Muscle layer of duodenum (tissue), 2 donors: Measurements from ENCODE around the gene NHSL1.

ENCODE experiments used
- H3K27ac ChIP-seq: one replicate; pipeline ENCODE4 v1.7.0; 2013; ENCODE audit warnings: mild to moderate bottlenecking, low read length
- H3K27me3 ChIP-seq: one replicate; pipeline ENCODE4 v1.7.0; 2013; ENCODE audit warnings: low read depth, mild to moderate bottlenecking, control low read depth, low read length
- H3K36me3 ChIP-seq, 2 donors: one replicate each; pipeline ENCODE4 v1.7.0; 2013; ENCODE audit warnings: low read length in 2 of 2, control low read depth in 1 of 2, mild to moderate bottlenecking in 1 of 2; ENCODE audit not compliant: insufficient read depth in 2 of 2, control insufficient read depth in 1 of 2
- H3K4me1 ChIP-seq, 2 donors: one replicate each; pipeline ENCODE4 v1.7.0; 2013; ENCODE audit warnings: low read length in 2 of 2, mild to moderate bottlenecking in 2 of 2, control low read depth in 1 of 2, moderate library complexity in 1 of 2; ENCODE audit not compliant: insufficient read depth in 2 of 2, control insufficient read depth in 1 of 2
- H3K4me3 ChIP-seq, 2 donors: one replicate each; pipeline ENCODE4 v1.7.0; 2013; ENCODE audit warnings: low read length in 2 of 2, low read depth in 1 of 2, mild to moderate bottlenecking in 1 of 2
- H3K9me3 ChIP-seq, 2 donors: one replicate each; pipeline ENCODE4 v1.7.0; 2013; ENCODE audit warnings: low read length in 2 of 2, control low read depth in 1 of 2, mild to moderate bottlenecking in 1 of 2; ENCODE audit not compliant: control insufficient read depth in 1 of 2
- donor health status: healthy.

Gene NHSL1

GRCh38 chr6:138393871-138394783 is 105.2 kb downstream of the NHSL1 start:
- Histone ChIP-seq H3K4me1 (no peaks in the 10 kb centered on the region), H3K27me3 (no peaks in the 10 kb centered on the region), H3K27ac (no peak overlapping the region), H3K36me3 (no peaks in the 10 kb centered on the region), H3K9me3 (no peaks in the 10 kb centered on the region), H3K4me3 (no peak overlapping the region)

DNA sequence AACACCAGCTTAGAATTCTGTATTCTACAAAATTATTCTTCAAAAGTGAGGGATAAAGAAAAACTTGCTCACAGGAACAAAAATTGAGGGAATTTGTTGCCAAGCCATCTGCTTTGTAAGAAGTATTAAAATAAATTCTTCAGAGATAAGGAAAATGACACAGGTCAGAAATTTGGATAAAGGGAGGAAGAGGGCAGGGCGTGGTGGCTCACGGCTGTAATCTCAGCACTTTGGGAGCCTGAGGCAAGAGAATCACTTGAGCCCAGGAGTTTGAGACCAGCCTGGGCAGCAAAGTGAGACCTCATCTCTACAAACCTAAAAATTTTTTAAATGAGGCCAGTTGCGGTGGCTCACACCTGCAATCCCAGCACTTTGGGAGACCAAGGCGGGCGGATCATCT is 109.7 kb downstream of the NHSL1 start:
- H3K27me3 ChIP-seq: no peaks in the 10 kb centered on the region
- H3K36me3 ChIP-seq: no peaks in the 10 kb centered on the region
- no peaks in the 10 kb centered on the region for H3K4me1 ChIP-seq
- H3K4me3 ChIP-seq: no peak overlapping the region
- H3K27ac ChIP-seq: no peak overlapping the region
- no peaks in the 10 kb centered on the region for H3K9me3 ChIP-seq

DNA sequence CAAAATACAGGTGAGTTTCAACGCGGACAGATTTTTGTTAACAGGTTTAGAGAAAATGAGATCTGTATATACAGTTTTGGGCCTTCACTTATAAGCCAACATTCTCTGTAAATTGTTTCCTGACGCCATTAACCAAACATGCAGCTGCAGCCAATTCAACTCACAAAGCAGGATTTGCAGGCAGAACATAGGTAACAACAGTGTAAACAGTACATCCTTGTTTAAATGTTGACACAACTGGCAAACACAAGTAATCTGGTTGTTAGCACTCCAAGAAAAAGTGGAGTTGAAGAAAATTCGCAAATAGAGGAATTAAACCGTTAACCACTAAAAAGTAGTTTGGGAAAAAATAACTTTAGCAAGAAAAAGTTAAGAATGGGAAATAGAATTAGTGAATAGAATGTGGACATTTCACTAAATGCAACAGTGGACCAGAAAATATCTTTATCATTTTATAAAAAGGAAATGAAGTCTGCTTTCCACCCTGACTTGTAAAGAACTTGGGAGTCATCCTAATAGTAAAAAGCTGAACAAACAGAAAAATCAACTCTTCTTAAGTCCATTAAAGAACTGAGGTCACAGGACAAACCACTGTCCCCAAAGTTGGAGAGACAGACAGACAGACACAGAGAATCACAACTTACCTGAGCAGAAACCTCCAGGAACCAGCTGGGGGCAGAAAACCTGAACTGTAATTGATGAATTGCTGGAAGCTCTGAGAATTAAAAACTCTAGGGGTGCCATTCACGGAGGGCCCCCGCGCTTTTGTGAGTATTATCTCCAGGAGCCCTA is 111.5 kb downstream of the NHSL1 start:
- Histone ChIP-seq H3K36me3 (no peaks in the 10 kb centered on the region), H3K27ac (no peak overlapping the region), H3K27me3 (no peaks in the 10 kb centered on the region), H3K4me3 (no peak overlapping the region), H3K9me3 (no peaks in the 10 kb centered on the region), H3K4me1 (no peaks in the 10 kb centered on the region)

GRCh38 chr6:138386897-138387296 is 112.4 kb downstream of the NHSL1 start:
- no peaks in the 10 kb centered on the region for H3K27me3 ChIP-seq
- no peak overlapping the region for H3K27ac ChIP-seq
- H3K4me1 ChIP-seq: no peaks in the 10 kb centered on the region
- H3K36me3 ChIP-seq: no peaks in the 10 kb centered on the region
- H3K4me3 ChIP-seq: no peak overlapping the region
- H3K9me3 ChIP-seq: no peaks in the 10 kb centered on the region

GRCh38 chr6:138383776-138384175 is 115.5 kb downstream of the NHSL1 start:
- H3K36me3 ChIP-seq: no peaks in the 10 kb centered on the region
- no peak overlapping the region for H3K27ac ChIP-seq
- H3K4me3 ChIP-seq: no peak overlapping the region
- H3K27me3 ChIP-seq: no peaks in the 10 kb centered on the region
- no peaks in the 10 kb centered on the region for H3K9me3 ChIP-seq
- no peaks in the 10 kb centered on the region for H3K4me1 ChIP-seq

- no peaks in the 10 kb centered on the region for H3K9me3 ChIP-seq
- no peaks in the 10 kb centered on the region for H3K36me3 ChIP-seq
- H3K27me3 ChIP-seq: no peaks in the 10 kb centered on the region
- H3K4me3 ChIP-seq: no peak overlapping the region
- H3K4me1 ChIP-seq: no peaks in the 10 kb centered on the region
- H3K27ac ChIP-seq: no peak overlapping the region
Observed at GRCh38 chr6:138382498-138383265, 116.6 kb downstream of the NHSL1 start.

DNA sequence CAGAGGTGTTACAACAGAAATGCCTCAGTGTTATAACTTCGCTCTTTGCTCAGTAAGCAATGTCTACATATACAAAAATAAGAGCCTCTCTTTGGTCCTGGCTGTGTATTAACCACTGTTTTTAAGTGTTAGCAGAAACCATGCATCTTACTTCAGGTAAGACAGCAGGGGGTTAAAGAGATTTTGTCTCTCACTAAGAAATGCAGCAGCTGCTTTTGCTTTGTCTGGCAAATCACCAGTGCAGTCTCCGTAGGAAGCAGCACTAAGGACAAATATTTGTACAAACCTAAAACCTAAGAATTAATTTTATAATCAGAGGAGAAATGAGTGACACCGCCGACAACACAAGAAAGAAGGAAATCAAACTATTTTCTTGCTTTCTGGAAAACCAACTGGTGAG is 120.8 kb downstream of the NHSL1 start:
- Histone ChIP-seq H3K27ac (no peak overlapping the region), H3K4me1 (no peaks in the 10 kb centered on the region), H3K9me3 (no peaks in the 10 kb centered on the region), H3K27me3 (no peaks in the 10 kb centered on the region), H3K36me3 (no peaks in the 10 kb centered on the region), H3K4me3 (no peak overlapping the region)

GRCh38 chr6:138377844-138378243 is 121.5 kb downstream of the NHSL1 start, which contains the start of gene SMIM28:
TSS of gene SMIM28 (plus strand) at chr6:138377905. CDS start at chr6:138378073, 168 bp downstream.
- Histone ChIP-seq H3K27ac (no peak within 1 kb of the TSS), H3K36me3 (no peaks in the 10 kb centered on the region), H3K4me1 (no peaks in the 10 kb centered on the region), H3K9me3 (no peaks in the 10 kb centered on the region), H3K4me3 (no peak within 1 kb of the TSS), H3K27me3 (no peaks in the 10 kb centered on the region)

- H3K27ac ChIP-seq: no peak overlapping the region
- no peaks in the 10 kb centered on the region for H3K27me3 ChIP-seq
- H3K36me3 ChIP-seq: no peaks in the 10 kb centered on the region
- H3K9me3 ChIP-seq: no peaks in the 10 kb centered on the region
- no peaks in the 10 kb centered on the region for H3K4me1 ChIP-seq
- H3K4me3 ChIP-seq: no peak overlapping the region
Observed at GRCh38 chr6:138377042-138377441, 122.3 kb downstream of the NHSL1 start.

DNA sequence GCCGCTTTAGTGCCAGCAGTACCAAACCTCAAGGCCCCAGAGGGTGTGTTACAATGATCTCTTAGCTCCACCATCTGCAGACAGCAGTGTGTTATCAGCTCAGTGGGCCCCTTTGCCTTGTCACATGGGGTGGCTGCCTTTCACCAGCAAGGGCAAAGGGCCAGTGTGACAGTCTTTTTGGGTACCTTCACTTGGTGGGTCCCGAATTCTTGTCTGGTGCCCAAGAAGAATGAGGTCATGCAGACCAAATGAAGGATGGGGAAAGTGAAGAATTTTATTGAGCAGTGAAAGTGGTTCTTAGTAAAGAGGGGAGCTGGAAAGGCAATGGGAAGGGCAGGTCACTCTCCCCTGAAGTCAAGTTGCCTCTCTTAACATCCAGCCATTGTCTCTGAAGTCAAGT is 124.5 kb downstream of the NHSL1 start:
- Histone ChIP-seq H3K27ac (no peak overlapping the region), H3K36me3 (no peaks in the 10 kb centered on the region), H3K9me3 (no peaks in the 10 kb centered on the region), H3K4me1 (no peaks in the 10 kb centered on the region), H3K4me3 (no peak overlapping the region), H3K27me3 (no peaks in the 10 kb centered on the region)

DNA sequence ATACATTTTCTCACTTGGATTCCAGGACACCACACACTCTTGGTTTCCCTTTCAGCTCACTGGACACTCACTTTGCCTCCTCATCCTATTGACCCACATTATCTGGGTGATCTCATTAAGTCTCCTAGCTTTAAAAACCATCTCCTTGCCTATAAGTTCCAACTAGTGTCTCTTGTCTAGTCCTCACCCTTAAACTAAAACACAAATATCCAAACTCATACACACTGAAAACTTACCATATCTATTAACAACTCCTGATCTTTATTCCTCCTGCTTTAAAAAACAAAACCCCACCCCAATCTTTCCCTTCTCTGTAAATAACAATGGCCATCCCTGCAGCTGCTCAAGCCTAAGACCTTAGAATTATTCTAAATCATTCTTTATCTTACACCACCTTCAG is 125.1 kb downstream of the NHSL1 start:
- Histone ChIP-seq H3K27ac (no peak overlapping the region), H3K27me3 (no peaks in the 10 kb centered on the region), H3K4me3 (no peak overlapping the region), H3K9me3 (no peaks in the 10 kb centered on the region), H3K36me3 (no peaks in the 10 kb centered on the region), H3K4me1 (no peaks in the 10 kb centered on the region)
